Transverse colon (tissue), 4 donors: Measurements from ENCODE around the gene CLIC6.

Experiments
- EP300 ChIP-seq: sonication (generic); formaldehyde crosslinking; IDR thresholded peaks from one replicate; pipeline ENCODE4 v1.6.1; 2017; ENCODE audit warnings: antibody characterized with exemption, low read depth
- POLR2A ChIP-seq: fragments of 450-650 bp; IDR thresholded peaks from one replicate; pipeline ENCODE4 v1.6.1; 2016; ENCODE audit warnings: antibody characterized with exemption, mild to moderate bottlenecking, moderate library complexity
- POLR2AphosphoS5 ChIP-seq, 3 donors: sonication (generic); formaldehyde crosslinking; IDR thresholded peaks; one replicate each; pipeline ENCODE4 v1.6.1; 2016; ENCODE audit warnings: antibody characterized with exemption in 3 of 3
- TF ChIP-seq, protein P1 (sequence below), 5 experiments: fragments of 200-600 bp in 3 of 5; fragments of 450-650 bp in 2 of 5; sonication (generic) in 3 of 5; IDR thresholded peaks; 1 replicate in 2 of 5; 2 replicates in 3 of 5; pipeline ENCODE4 v1.5.1; 2016 to 2017; ENCODE audit warnings: antibody characterized with exemption in 5 of 5, inconsistent platforms in 3 of 5, mild to moderate bottlenecking in 2 of 5, moderate library complexity in 1 of 5

DNA sequence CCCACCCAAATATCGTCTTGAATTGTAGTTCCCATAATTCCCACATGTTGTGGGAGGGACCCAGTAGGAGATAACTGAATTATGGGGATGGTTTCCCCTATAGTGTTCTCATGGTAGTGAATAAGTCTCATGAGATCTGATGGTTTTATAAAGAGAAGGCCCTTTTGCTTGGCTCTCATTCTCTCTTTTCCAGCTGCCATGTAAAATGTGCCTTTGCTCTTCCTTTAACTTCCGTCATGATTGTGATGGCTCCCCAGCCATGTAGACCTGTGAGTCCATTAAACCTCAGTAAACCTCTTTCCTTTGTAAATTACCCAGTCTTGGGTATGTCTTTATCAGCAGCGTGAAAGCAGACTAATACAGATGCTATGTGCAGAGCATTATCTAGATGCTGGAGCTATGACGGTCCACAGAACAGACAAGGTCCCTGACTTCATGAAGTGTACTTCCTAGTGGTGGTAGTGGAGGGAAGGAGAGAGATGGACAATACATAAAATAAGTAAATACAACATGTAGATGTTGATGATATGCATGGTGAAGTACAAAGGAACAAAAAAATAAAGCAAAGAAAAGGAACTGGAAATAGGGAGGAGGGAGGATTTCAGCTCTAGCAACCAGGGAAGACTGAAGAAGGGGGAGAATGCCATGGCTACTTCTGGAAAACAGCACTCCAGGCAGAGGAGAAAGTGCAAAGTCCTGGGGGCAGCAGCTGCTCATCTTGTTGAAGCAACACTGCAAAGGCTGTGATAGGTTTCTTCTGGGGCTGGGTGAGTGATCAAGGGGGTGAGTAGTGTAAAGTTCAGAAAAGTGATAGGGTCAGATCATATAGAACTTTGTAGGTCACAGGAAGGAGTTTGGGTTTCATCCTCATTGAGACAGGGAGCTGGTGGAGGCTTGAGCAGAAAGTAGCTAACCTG, 47.1 kb upstream of the CLIC6 start:
- TF ChIP-seq EP300 (no peak), POLR2AphosphoS5 (IDR thresholded peaks at IDR 0.05) (no peak), POLR2A (no peak)
- TF ChIP-seq, protein P1, sequence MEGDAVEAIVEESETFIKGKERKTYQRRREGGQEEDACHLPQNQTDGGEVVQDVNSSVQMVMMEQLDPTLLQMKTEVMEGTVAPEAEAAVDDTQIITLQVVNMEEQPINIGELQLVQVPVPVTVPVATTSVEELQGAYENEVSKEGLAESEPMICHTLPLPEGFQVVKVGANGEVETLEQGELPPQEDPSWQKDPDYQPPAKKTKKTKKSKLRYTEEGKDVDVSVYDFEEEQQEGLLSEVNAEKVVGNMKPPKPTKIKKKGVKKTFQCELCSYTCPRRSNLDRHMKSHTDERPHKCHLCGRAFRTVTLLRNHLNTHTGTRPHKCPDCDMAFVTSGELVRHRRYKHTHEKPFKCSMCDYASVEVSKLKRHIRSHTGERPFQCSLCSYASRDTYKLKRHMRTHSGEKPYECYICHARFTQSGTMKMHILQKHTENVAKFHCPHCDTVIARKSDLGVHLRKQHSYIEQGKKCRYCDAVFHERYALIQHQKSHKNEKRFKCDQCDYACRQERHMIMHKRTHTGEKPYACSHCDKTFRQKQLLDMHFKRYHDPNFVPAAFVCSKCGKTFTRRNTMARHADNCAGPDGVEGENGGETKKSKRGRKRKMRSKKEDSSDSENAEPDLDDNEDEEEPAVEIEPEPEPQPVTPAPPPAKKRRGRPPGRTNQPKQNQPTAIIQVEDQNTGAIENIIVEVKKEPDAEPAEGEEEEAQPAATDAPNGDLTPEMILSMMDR (IDR thresholded peaks at IDR 0.05): no peak
